PC-3 (cell line): ENCODE measurements around the gene SCN1A. TPM values are rescaled to one million over a fixed set of nuclear protein-coding genes. Genes with fewer than 3 reads are reported as not detected.

Experiments used
- ATAC-seq: fragments of 200-7000 bp; cut with Tn5 transposase; 2 replicates; pipeline ENCODE4 v1.9.1; 2020; ENCODE audit warnings: mild to moderate bottlenecking, moderate library complexity
- BruUV-seq: library from RNA; stranded (reverse); fragments of 400-500 nt; replicated peaks from 2 replicates; lab custom pipeline; 2021; lab: Mats Ljungman, UMichigan
- CTCF ChIA-PET: fragments of 300-600 bp; sonication (Branson Sonifier 250); formaldehyde crosslinking; loops from one replicate; lab custom pipeline; 2022; ENCODE audit warnings: antibody characterized with exemption; lab: Charles Lee
- POLR2A ChIA-PET: fragments of 300-600 bp; sonication (Branson Sonifier 250); formaldehyde crosslinking; loops from one replicate; lab custom pipeline; 2022; ENCODE audit warnings: antibody characterized with exemption; ENCODE audit not compliant: unreplicated experiment; lab: Charles Lee
- DNase-seq: peaks from one replicate; pipeline ENCODE4 v3.0.0-alpha.2; 2015
- H2AFZ ChIP-seq: fragments of 300-600 bp; sonication (generic); 2 replicates; pipeline ENCODE4 v1.6.0; 2016; ENCODE audit warnings: antibody characterized with exemption, low read length
- H3F3A ChIP-seq: fragments of 300-600 bp; sonication (generic); one replicate; pipeline ENCODE4 v1.6.0; 2017; ENCODE audit warnings: antibody characterized with exemption, low read length, control low read depth, mild to moderate bottlenecking; ENCODE audit not compliant: unreplicated experiment
- H3K27ac ChIP-seq: fragments of 300-600 bp; sonication (generic); 2 replicates; pipeline ENCODE4 v1.5.1; 2016; ENCODE audit warnings: mild to moderate bottlenecking, low read length
- H3K27me3 ChIP-seq: fragments of 300-600 bp; sonication (generic); 2 replicates; pipeline ENCODE4 v1.6.1; 2016; ENCODE audit warnings: low read length, mixed read lengths
- H3K36me3 ChIP-seq: fragments of 300-600 bp; sonication (generic); 2 replicates; pipeline ENCODE4 v1.6.1; 2016; ENCODE audit warnings: low read depth, mixed run types, low read length, mixed read lengths
- H3K4me1 ChIP-seq: fragments of 300-600 bp; sonication (generic); 2 replicates; pipeline ENCODE4 v1.5.1; 2016; ENCODE audit warnings: low read length; ENCODE audit not compliant: insufficient read depth
- H3K4me2 ChIP-seq: fragments of 300-600 bp; sonication (generic); 2 replicates; pipeline ENCODE4 v1.6.0; 2016; ENCODE audit warnings: low read length
- H3K4me3 ChIP-seq: fragments of 300-600 bp; sonication (generic); 2 replicates; pipeline ENCODE4 v1.5.1; 2016; ENCODE audit warnings: mild to moderate bottlenecking, low read length, mixed read lengths
- H3K79me2 ChIP-seq: fragments of 300-600 bp; sonication (generic); 2 replicates; pipeline ENCODE4 v1.6.1; 2017; ENCODE audit warnings: low read length, mixed read lengths
- H3K9ac ChIP-seq: fragments of 300-600 bp; sonication (generic); 2 replicates; pipeline ENCODE4 v1.6.0; 2016; ENCODE audit warnings: mild to moderate bottlenecking, low read length
- H3K9me2 ChIP-seq: fragments of 300-600 bp; sonication (generic); replicated peaks from 2 replicates; pipeline ENCODE4 v1.6.1; 2016; ENCODE audit warnings: mixed run types, low read length, mixed read lengths
- H3K9me3 ChIP-seq: fragments of 300-600 bp; sonication (generic); 2 replicates; pipeline ENCODE4 v1.6.1; 2016; ENCODE audit warnings: low read length, mixed read lengths
- H4K20me1 ChIP-seq: fragments of 300-600 bp; sonication (generic); 2 replicates; pipeline ENCODE4 v1.6.1; 2016; ENCODE audit warnings: low read length, mixed read lengths
- CTCF ChIP-seq: fragments of 300-600 bp; sonication (generic); conservative IDR thresholded peaks from 2 replicates; pipeline ENCODE4 v1.5.1; 2017; ENCODE audit warnings: antibody characterized with exemption, low read depth, mild to moderate bottlenecking, low read length
- EZH2 ChIP-seq: fragments of 300-600 bp; sonication (generic); IDR thresholded peaks from one replicate; pipeline ENCODE4 v1.6.1; 2017; ENCODE audit warnings: antibody characterized with exemption, mild to moderate bottlenecking, low read length; ENCODE audit not compliant: unreplicated experiment
- EZH2phosphoT487 ChIP-seq: fragments of 300-600 bp; sonication (generic); IDR thresholded peaks from 2 replicates; pipeline ENCODE4 v1.6.1; 2018; ENCODE audit warnings: mild to moderate bottlenecking, antibody characterized with exemption, low read length, borderline replicate concordance
- intact Hi-C: fragments of 100-400 bp; cut with micrococcal nuclease; formaldehyde crosslinking; loops from 2 replicates; pipeline ENCODE4 v1.9.0; 2023
- total RNA-seq: library from RNA; depleted of rRNA; stranded (reverse); fragments of >200 nt; gene quantifications from 2 replicates; pipeline ENCODE4 v1.2.3, GENCODE V29; 2014

SCN1A gene
- total RNA-seq, 1 experiment from 2014 or later, result 0.04 TPM

- ATAC-seq, result no peak
- no peak for DNase-seq
- Histone ChIP-seq H3K27me3 (peaks cover 74% of the 10 kb centered on the region), H3K4me3 (no peak overlapping the region), H3K9me3 (no peaks in the 10 kb centered on the region), H4K20me1 (no peaks in the 10 kb centered on the region), H3F3A (no peaks in the 10 kb centered on the region), H2AFZ (no peak overlapping the region), H3K4me1 (no peaks in the 10 kb centered on the region), H3K79me2 (no peaks in the 10 kb centered on the region), H3K27ac (no peak overlapping the region), H3K9ac (no peak overlapping the region), H3K4me2 (no peak overlapping the region), H3K9me2 (no peaks in the 10 kb centered on the region), H3K36me3 (no peaks in the 10 kb centered on the region)
- BruUV-seq, result no TSS peak
- no peak for TF ChIP-seq CTCF
- TF ChIP-seq EZH2phosphoT487, result no peak
- no peak for TF ChIP-seq EZH2
- intact Hi-C loops, result no loop called here
- ChIA-PET CTCF (no interaction called here), POLR2A (no interaction called here)
Observed at GRCh38 chr2:166081131-166081632, 46.6 kb downstream of the SCN1A start.

DNA sequence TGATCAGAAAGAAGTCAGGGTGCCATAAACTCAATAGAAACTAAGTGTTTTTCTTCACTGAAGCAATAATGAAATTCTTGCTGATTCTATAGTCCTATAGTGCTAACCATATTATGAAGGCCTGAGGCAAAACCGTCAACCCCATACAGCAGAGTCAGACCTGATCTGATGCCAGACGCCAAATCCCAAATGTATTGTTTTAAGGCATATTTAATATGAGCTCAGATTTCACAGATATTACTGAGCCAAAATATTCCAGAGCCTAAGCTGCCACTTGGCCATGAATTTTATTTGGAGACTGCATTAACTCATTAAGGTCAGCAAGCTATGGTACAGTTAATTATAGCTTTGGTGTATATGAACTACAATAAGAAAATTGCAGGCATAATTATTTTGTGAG is 53.4 kb downstream of the SCN1A start:
- ChIA-PET CTCF (interaction anchor here (0.6 to 0.7 kb wide), 2 partner anchors 32 to 53 kb away, joined by 3 to 4 read pairs; partner anchors contain the start of gene SCN1A), POLR2A (interaction anchor here (0.6 kb wide), 1 partner anchor 366 kb away, joined by 3 read pairs; no protein-coding TSS in a partner anchor)
- Histone ChIP-seq H3K4me3 (no peak overlapping the region), H3K27me3 (peaks cover 47% of the 10 kb centered on the region), H3K4me1 (no peaks in the 10 kb centered on the region), H3F3A (no peaks in the 10 kb centered on the region), H3K4me2 (no peak overlapping the region), H3K79me2 (no peaks in the 10 kb centered on the region), H4K20me1 (no peaks in the 10 kb centered on the region), H3K9me2 (no peaks in the 10 kb centered on the region), H3K36me3 (no peaks in the 10 kb centered on the region), H3K9ac (no peak overlapping the region), H3K27ac (no peak overlapping the region), H3K9me3 (no peaks in the 10 kb centered on the region), H2AFZ (no peak overlapping the region)
- no peak for ATAC-seq
- DNase-seq, result no peak
- no TSS peak for BruUV-seq
- TF ChIP-seq EZH2 (no peak), CTCF (no peak), EZH2phosphoT487 (no peak)
- intact Hi-C loops, result no loop called here

GRCh38 chr2:166074011-166074410 is 53.8 kb downstream of the SCN1A start:
- Histone ChIP-seq H3K9me3 (no peaks in the 10 kb centered on the region), H3F3A (no peaks in the 10 kb centered on the region), H4K20me1 (no peaks in the 10 kb centered on the region), H3K4me2 (no peak overlapping the region), H2AFZ (no peak overlapping the region), H3K4me1 (no peaks in the 10 kb centered on the region), H3K79me2 (no peaks in the 10 kb centered on the region), H3K4me3 (no peak overlapping the region), H3K9me2 (no peaks in the 10 kb centered on the region), H3K9ac (no peak overlapping the region), H3K36me3 (no peaks in the 10 kb centered on the region), H3K27ac (no peak overlapping the region), H3K27me3 (peaks cover 47% of the 10 kb centered on the region)
- no TSS peak for BruUV-seq
- no peak for DNase-seq
- ChIA-PET CTCF (interaction anchor here (0.6 to 0.7 kb wide), 2 partner anchors 32 to 54 kb away, joined by 3 to 4 read pairs; partner anchors contain the start of gene SCN1A), POLR2A (no interaction called here)
- intact Hi-C loops, result no loop called here
- no peak for ATAC-seq
- TF ChIP-seq CTCF, result no peak
- no peak for TF ChIP-seq EZH2phosphoT487
